Choroid plexus epithelial cell (primary cell): ENCODE results near the gene PCED1B.

Source experiments
- DNase-seq: peaks from one replicate; pipeline ENCODE4 v3.0.0-alpha.2; 2010; ENCODE audit warnings: low read depth
- H3K4me3 ChIP-seq: 2 replicates; pipeline ENCODE4 v1.5.1; 2011; ENCODE audit warnings: low read depth, mild to moderate bottlenecking, control low read depth, low read length, moderate library complexity
- CTCF ChIP-seq: conservative IDR thresholded peaks from 2 replicates; pipeline ENCODE4 v1.5.1; 2011; ENCODE audit warnings: low read depth, mild to moderate bottlenecking, control low read depth, inconsistent platforms, low read length, moderate library complexity

PCED1B gene

GRCh38 chr12:47082796-47083621 lies 3.6 kb downstream of the PCED1B start:
- peak; percentile 96 for DNase-seq
- no peak for TF ChIP-seq CTCF
- no peak overlapping the region for H3K4me3 ChIP-seq

- no peak for TF ChIP-seq CTCF
- DNase-seq: no peak
- H3K4me3 ChIP-seq: no peak overlapping the region
These were observed 4.8 kb downstream of the PCED1B start for GRCh38 chr12:47084172-47084571.

DNA sequence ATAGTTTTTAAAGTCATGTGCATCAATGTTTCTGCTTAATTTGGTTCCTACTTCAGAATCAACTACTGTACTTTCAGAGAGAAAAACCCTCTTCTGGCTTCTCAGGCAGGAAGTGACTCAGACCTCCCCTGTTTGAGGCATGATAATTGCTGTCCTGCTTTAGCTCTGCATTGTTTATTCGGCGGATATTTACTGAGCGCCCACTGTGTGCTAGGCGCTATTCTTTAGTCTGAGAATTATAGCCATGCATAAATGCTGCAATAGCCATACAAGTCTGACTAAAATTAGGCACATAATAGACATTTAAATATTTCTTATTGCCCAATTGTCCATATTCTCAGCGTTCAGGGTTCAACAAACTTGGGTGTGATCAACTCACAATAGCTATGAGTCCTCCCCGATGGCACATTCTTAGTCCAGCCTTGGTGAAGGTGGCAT lies 6.4 kb downstream of the PCED1B start:
- no peak for TF ChIP-seq CTCF
- DNase-seq: peak; percentile 79
- no peak overlapping the region for H3K4me3 ChIP-seq

GRCh38 chr12:47087088-47087688 lies 7.8 kb downstream of the PCED1B start:
- DNase-seq: peak; percentile 75
- no peak for TF ChIP-seq CTCF
- H3K4me3 ChIP-seq: no peak overlapping the region

- H3K4me3 ChIP-seq: no peak overlapping the region
- peak; percentile 86 for DNase-seq
- TF ChIP-seq CTCF: no peak
These were observed 8.9 kb downstream of the PCED1B start for GRCh38 chr12:47088021-47088944.

GRCh38 chr12:47091009-47091408 lies 11.6 kb downstream of the PCED1B start:
- DNase-seq: no peak
- no peak for TF ChIP-seq CTCF

More at GRCh38 chr12:47091009-47091408, 11.6 kb downstream of the PCED1B start:
- no peak overlapping the region for H3K4me3 ChIP-seq
